SK-N-SH (cell line): ENCODE results near the gene UPK1B. TPM values are rescaled to one million over a fixed set of nuclear protein-coding genes. Genes with fewer than 3 reads are reported as not detected.

Experiments used
- CTCF ChIA-PET: fragments of 300-600, 350-600 bp; formaldehyde crosslinking; extraction: SDS; loops from one replicate; lab custom pipeline; 2021; lab: Yijun Ruan, JAX
- POLR2A ChIA-PET: fragments of 350-600 bp; sonication (Branson Sonifier 250); formaldehyde crosslinking; extraction: SDS; loops from one replicate; lab custom pipeline; 2020; ENCODE audit warnings: antibody characterized with exemption, inconsistent platforms; lab: Yijun Ruan, JAX
- DNase-seq: peaks from one replicate; pipeline ENCODE4 v3.0.0; 2012
- H2AFZ ChIP-seq: fragments of 200-600 bp; sonication (generic); 2 replicates; pipeline ENCODE4 v1.8.1; 2016; ENCODE audit warnings: antibody characterized with exemption, mild to moderate bottlenecking, low read depth
- H3F3A ChIP-seq: fragments of 200-600 bp; sonication (generic); replicated peaks from 2 replicates; pipeline ENCODE3; 2016; ENCODE audit warnings: antibody characterized with exemption, mild to moderate bottlenecking; ENCODE audit not compliant: insufficient read depth
- H3K27ac ChIP-seq, 2 experiments: fragments of 200-500 bp in 1 of 2; fragments of 200-600 bp in 1 of 2; sonication (Bioruptor generic) in 1 of 2; sonication (generic), shearing (Covaris generic) in 1 of 2; 2 replicates each; pipeline versions ENCODE4 v1.5.1 to v1.6.1; 2014 to 2016; ENCODE audit warnings: low read depth in 2 of 2, inconsistent platforms in 1 of 2, low read length in 1 of 2, mild to moderate bottlenecking in 1 of 2, mixed read lengths in 1 of 2
- H3K27me3 ChIP-seq: fragments of 200-600 bp; sonication (generic), shearing (Covaris generic); 2 replicates; pipeline ENCODE4 v1.6.1; 2016; ENCODE audit warnings: mixed run types; ENCODE audit not compliant: insufficient read depth
- H3K36me3 ChIP-seq, 2 experiments: fragments of 200-500 bp in 1 of 2; fragments of 200-600 bp in 1 of 2; sonication (Bioruptor generic) in 1 of 2; sonication (generic) in 1 of 2; replicated peaks in 1 of 2; 2 replicates each; pipeline versions ENCODE3 to v1.5.1; 2014 to 2016; ENCODE audit warnings: low read length in 1 of 2, mild to moderate bottlenecking in 1 of 2; ENCODE audit not compliant: insufficient read depth in 2 of 2, control insufficient read depth in 1 of 2
- H3K4me1 ChIP-seq, 2 experiments: fragments of 200-500 bp in 1 of 2; fragments of 200-600 bp in 1 of 2; sonication (Bioruptor generic) in 1 of 2; sonication (generic), shearing (Covaris generic) in 1 of 2; 2 replicates each; pipeline versions ENCODE4 v1.5.1 to v1.6.1; 2014 to 2016; ENCODE audit warnings: low read depth in 1 of 2, low read length in 1 of 2, mixed run types in 1 of 2; ENCODE audit not compliant: insufficient read depth in 2 of 2, control insufficient read depth in 1 of 2
- H3K4me2 ChIP-seq: fragments of 200-600 bp; sonication (generic), shearing (Covaris generic); 2 replicates; pipeline ENCODE4 v1.6.1; 2017; ENCODE audit warnings: mixed run types
- H3K4me3 ChIP-seq, 2 experiments: fragments of 200-500 bp in 1 of 2; fragments of 200-600 bp in 1 of 2; sonication (Bioruptor generic) in 1 of 2; sonication (generic), shearing (Covaris generic) in 1 of 2; 2 replicates each; pipeline versions ENCODE4 v1.5.1 to v1.8.1; 2014 to 2016; ENCODE audit warnings: low read depth in 2 of 2, inconsistent platforms in 1 of 2, low read length in 1 of 2, mild to moderate bottlenecking in 1 of 2, mixed read lengths in 1 of 2, moderate library complexity in 1 of 2
- H3K79me2 ChIP-seq: fragments of 200-600 bp; sonication (generic); 2 replicates; pipeline ENCODE4 v1.8.1; 2017; ENCODE audit warnings: mild to moderate bottlenecking; ENCODE audit not compliant: insufficient read depth
- H3K9ac ChIP-seq: fragments of 200-600 bp; sonication (generic); 2 replicates; pipeline ENCODE4 v1.6.1; 2017; ENCODE audit warnings: mixed run types
- H3K9me2 ChIP-seq: fragments of 200-600 bp; sonication (generic); 2 replicates; pipeline ENCODE4 v1.6.1; 2017; ENCODE audit warnings: mixed run types
- H3K9me3 ChIP-seq: fragments of 200-600 bp; sonication (generic); 2 replicates; pipeline ENCODE4 v1.6.1; 2017; ENCODE audit warnings: mixed run types, mild to moderate bottlenecking, moderate library complexity
- H4K20me1 ChIP-seq: fragments of 200-600 bp; sonication (generic); 2 replicates; pipeline ENCODE4 v1.6.1; 2017; ENCODE audit warnings: mild to moderate bottlenecking, mixed run types; ENCODE audit not compliant: insufficient read depth
- FOXM1 ChIP-seq: IDR thresholded peaks from 2 replicates; pipeline ENCODE4 v1.4.0; 2012; ENCODE audit warnings: low read depth, mild to moderate bottlenecking
- JUND ChIP-seq: IDR thresholded peaks from 2 replicates; pipeline ENCODE4 v1.4.0; 2012
- MAX ChIP-seq: IDR thresholded peaks from 2 replicates; pipeline ENCODE4 v1.4.0; 2012; ENCODE audit warnings: low read depth
- MEF2A ChIP-seq: IDR thresholded peaks from 2 replicates; pipeline ENCODE4 v1.4.0; 2012; ENCODE audit warnings: low read depth, borderline replicate concordance
- MXI1 ChIP-seq: IDR thresholded peaks from 2 replicates; pipeline ENCODE4 v1.6.1; 2012; ENCODE audit warnings: mild to moderate bottlenecking, low read depth, low read length, improper control_type of control experiment
- NFIC ChIP-seq: IDR thresholded peaks from 2 replicates; pipeline ENCODE4 v1.4.0; 2012; ENCODE audit warnings: borderline replicate concordance
- NRF1 ChIP-seq: IDR thresholded peaks from 2 replicates; pipeline ENCODE4 v1.6.1; 2012; ENCODE audit warnings: low read depth, mild to moderate bottlenecking, low read length
- RXRA ChIP-seq: IDR thresholded peaks from 2 replicates; pipeline ENCODE4 v1.4.0; 2012; ENCODE audit warnings: low read depth, mild to moderate bottlenecking, borderline replicate concordance
- SMC3 ChIP-seq: IDR thresholded peaks from 2 replicates; pipeline ENCODE4 v1.6.1; 2012; ENCODE audit warnings: low read depth, low read length, improper control_type of control experiment
- TEAD4 ChIP-seq: IDR thresholded peaks from 2 replicates; pipeline ENCODE4 v1.4.0; 2012; ENCODE audit warnings: mild to moderate bottlenecking, borderline replicate concordance; ENCODE audit not compliant: insufficient read depth
- USF2 ChIP-seq: fragments of 150-350 bp; IDR thresholded peaks from 2 replicates; pipeline ENCODE4 v1.6.1; 2017; ENCODE audit warnings: antibody characterized with exemption, low read length, low read depth, borderline replicate concordance
- YY1 ChIP-seq: IDR thresholded peaks from 2 replicates; pipeline ENCODE4 v1.4.0; 2012; ENCODE audit warnings: low read depth, mild to moderate bottlenecking
- ZBTB33 ChIP-seq: IDR thresholded peaks from 2 replicates; pipeline ENCODE4 v1.4.0; 2012; ENCODE audit warnings: low read depth, borderline replicate concordance
- WGBS: methylation state at CpG from one replicate; pipeline ENCODE4 v1.1.6; 2017; ENCODE audit warnings: low lambda C conversion rate; 5-methylcytosine and 5-hydroxymethylcytosine counted together
- polyA plus RNA-seq, 3 experiments: library from polyadenylated mRNA; depleted of rRNA; stranded (reverse); fragments of >200 nt; gene quantifications; 2 replicates each; pipeline ENCODE4 v1.2.3, GENCODE V29; 2012
- TF ChIP-seq, protein P1 (sequence below): IDR thresholded peaks from 2 replicates; pipeline ENCODE4 v1.4.0; 2012; ENCODE audit warnings: low read depth, borderline replicate concordance
- TF ChIP-seq, protein P2 (sequence below): IDR thresholded peaks from 2 replicates; pipeline ENCODE4; 2012

Gene UPK1B
- not detected in 2 replicates for polyA plus RNA-seq (2012; rRNA removed)
- polyA plus RNA-seq (2012; cell fraction: cytosol; rRNA removed) = not detected in 2 replicates
- not detected in 2 replicates for polyA plus RNA-seq (2012; cell fraction: nucleus; rRNA removed)

DNA sequence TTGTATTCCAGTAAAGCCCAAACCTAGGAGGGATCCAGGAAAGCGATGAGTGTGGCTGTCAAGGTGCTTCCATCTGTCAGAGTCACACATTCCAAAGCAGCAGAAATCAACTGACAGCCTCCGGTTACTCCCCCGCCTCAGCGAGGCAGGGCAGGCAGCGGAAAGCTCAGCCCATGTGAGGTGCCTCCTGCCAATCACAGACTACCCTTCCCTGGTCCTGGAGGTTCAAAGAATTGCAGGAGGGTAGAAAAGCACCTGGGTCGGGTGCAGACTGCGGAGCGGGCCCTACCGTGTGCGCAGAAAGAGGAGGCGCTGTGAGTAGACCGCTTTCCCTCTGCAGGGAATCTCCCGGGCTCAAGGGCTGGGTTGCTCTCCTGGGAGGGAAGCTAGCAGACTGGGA, at the start of gene UPK1B:
UPK1B (plus strand) TSS at position 274 of the 400 bp plus-strand sequence. CDS start 13,144 bp downstream, outside the sequence.
- Histone ChIP-seq H3K4me1 (no peaks in the 10 kb centered on the region), H4K20me1 (no peaks in the 10 kb centered on the region), H3K9me2 (no peaks in the 10 kb centered on the region), H3F3A (no peaks in the 10 kb centered on the region), H3K27ac (no peak within 1 kb of the TSS), H3K9me3 (no peaks in the 10 kb centered on the region), H3K4me3 (no peak within 1 kb of the TSS), H3K27me3 (no peaks in the 10 kb centered on the region; the same call in 1 of the 2 replicates), H3K4me2 (no peak within 1 kb of the TSS), H3K36me3 (no peaks in the 10 kb centered on the region), H2AFZ (no peak within 1 kb of the TSS), H3K9ac (no peak within 1 kb of the TSS), H3K79me2 (no peaks in the 10 kb centered on the region)
- no peak for TF ChIP-seq FOXM1
- TF ChIP-seq, protein P1, sequence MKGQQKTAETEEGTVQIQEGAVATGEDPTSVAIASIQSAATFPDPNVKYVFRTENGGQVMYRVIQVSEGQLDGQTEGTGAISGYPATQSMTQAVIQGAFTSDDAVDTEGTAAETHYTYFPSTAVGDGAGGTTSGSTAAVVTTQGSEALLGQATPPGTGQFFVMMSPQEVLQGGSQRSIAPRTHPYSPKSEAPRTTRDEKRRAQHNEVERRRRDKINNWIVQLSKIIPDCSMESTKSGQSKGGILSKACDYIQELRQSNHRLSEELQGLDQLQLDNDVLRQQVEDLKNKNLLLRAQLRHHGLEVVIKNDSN = no peak
- TF ChIP-seq, protein P2, sequence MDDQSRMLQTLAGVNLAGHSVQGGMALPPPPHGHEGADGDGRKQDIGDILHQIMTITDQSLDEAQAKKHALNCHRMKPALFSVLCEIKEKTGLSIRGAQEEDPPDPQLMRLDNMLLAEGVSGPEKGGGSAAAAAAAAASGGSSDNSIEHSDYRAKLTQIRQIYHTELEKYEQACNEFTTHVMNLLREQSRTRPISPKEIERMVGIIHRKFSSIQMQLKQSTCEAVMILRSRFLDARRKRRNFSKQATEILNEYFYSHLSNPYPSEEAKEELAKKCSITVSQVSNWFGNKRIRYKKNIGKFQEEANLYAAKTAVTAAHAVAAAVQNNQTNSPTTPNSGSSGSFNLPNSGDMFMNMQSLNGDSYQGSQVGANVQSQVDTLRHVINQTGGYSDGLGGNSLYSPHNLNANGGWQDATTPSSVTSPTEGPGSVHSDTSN = no peak
- TF ChIP-seq TEAD4 = no peak
- no peak for TF ChIP-seq YY1
- no peak for TF ChIP-seq SMC3
- TF ChIP-seq RXRA = no peak
- TF ChIP-seq MEF2A = no peak
- no peak for TF ChIP-seq MAX
- TF ChIP-seq MXI1 = no peak
- no peak for TF ChIP-seq JUND
- TF ChIP-seq NRF1 = no peak
- TF ChIP-seq NFIC = no peak
- no peak for TF ChIP-seq ZBTB33
- TF ChIP-seq USF2 = no peak
- 77% methylated on average over 13 of the region's 13 CpGs for WGBS
- no peak for DNase-seq
- CTCF ChIA-PET = interaction anchor here (1.2 kb wide), 2 partner anchors 10 to 291 kb away, joined by 4 read pairs; no protein-coding TSS in a partner anchor
- POLR2A ChIA-PET = no interaction called here
